Inflammatory macrophage (primary cell): ENCODE data around the gene FHL2.
"Not testable (repeated sequence)": the region's sequence is repeated elsewhere in the genome, so short reads cannot be mapped to it uniquely, and the experiment has no call there.

ENCODE experiments used
- DNase-seq, 2 donors: peaks; one replicate each; pipeline ENCODE4 v3.0.0-alpha.2; 2020 to 2022

The FHL2 gene

GRCh38 chr2:105337122-105338019, 61.5 kb downstream of the FHL2 start, which contains the start of gene C2orf49:
TSS of gene C2orf49 (plus strand) at chr2:105337540. CDS start at chr2:105337588, 48 bp downstream.
- DNase-seq, result peak; percentile 82 to 92

GRCh38 chr2:105336786-105337121, 62.1 kb downstream of the FHL2 start:
- no peak for DNase-seq

- DNase-seq, result no peak
Measured at GRCh38 chr2:105335469-105335868, 63.4 kb downstream of the FHL2 start.

GRCh38 chr2:105334211-105334610, 64.6 kb downstream of the FHL2 start:
- no peak for DNase-seq

- DNase-seq, result no peak
Measured at GRCh38 chr2:105330681-105331375, 68.0 kb downstream of the FHL2 start.

GRCh38 chr2:105329561-105330495, 69.0 kb downstream of the FHL2 start, which contains the start of gene TGFBRAP1:
TSS of gene TGFBRAP1 (minus strand) at chr2:105329735. CDS start at chr2:105308301, 21,434 bp downstream.
- peak; percentile 30 to 73 for DNase-seq

- no peak for DNase-seq
Measured at GRCh38 chr2:105329197-105329554, 69.7 kb downstream of the FHL2 start.

GRCh38 chr2:105328281-105329196, 70.3 kb downstream of the FHL2 start:
- peak; percentile 28 to 32 for DNase-seq

- DNase-seq, result no peak
Measured at GRCh38 chr2:105327690-105328089, 71.2 kb downstream of the FHL2 start.

GRCh38 chr2:105327271-105327670, 71.6 kb downstream of the FHL2 start:
- DNase-seq, result not testable (repeated sequence)

- peak; percentile 33 to 56 for DNase-seq
Measured at GRCh38 chr2:105325389-105325963, 73.4 kb downstream of the FHL2 start.

- no peak for DNase-seq
Measured at GRCh38 chr2:105324732-105325131, 74.1 kb downstream of the FHL2 start.

- peak in 1 of 2 donors; percentile 9 for DNase-seq
Measured at GRCh38 chr2:105324101-105324500, 74.8 kb downstream of the FHL2 start.

- peak; percentile 10 to 52 for DNase-seq
Measured at GRCh38 chr2:105323111-105323510, 75.7 kb downstream of the FHL2 start.

- no peak for DNase-seq
Measured at GRCh38 chr2:105321875-105322646, 76.8 kb downstream of the FHL2 start.

- DNase-seq, result no peak
Measured at GRCh38 chr2:105320651-105321215, 78.1 kb downstream of the FHL2 start.

- DNase-seq, result no peak
Measured at GRCh38 chr2:105317937-105318336, 80.9 kb downstream of the FHL2 start.

GRCh38 chr2:105315314-105315713, 83.5 kb downstream of the FHL2 start:
- no peak for DNase-seq

GRCh38 chr2:105313877-105314276, 85.0 kb downstream of the FHL2 start:
- DNase-seq, result peak in 1 of 2 donors; percentile 57
